K562 (cell line): ENCODE data around the gene DTL. TPM values are rescaled to one million over a fixed set of nuclear protein-coding genes. Genes with fewer than 3 reads are reported as not detected.

Experiments
- ATAC-seq: fragments of 200-7000 bp; cut with Tn5 transposase; 3 replicates; pipeline ENCODE4 v1.9.1; 2020; ENCODE audit warnings: moderate library complexity
- BruUV-seq: library from RNA; stranded (reverse); fragments of 400-500 nt; replicated peaks from 2 replicates; lab custom pipeline; 2021; lab: Mats Ljungman, UMichigan
- CTCF ChIA-PET: fragments of 300-600 bp; formaldehyde crosslinking; extraction: SDS; loops from one replicate; lab custom pipeline; 2021; ENCODE audit warnings: low intra/inter-chr PET ratio; lab: Yijun Ruan, JAX
- POLR2A ChIA-PET: fragments of 300-600, 350-650 bp; sonication (Branson Sonifier 250); formaldehyde crosslinking; extraction: SDS; loops from one replicate; lab custom pipeline; 2021; ENCODE audit warnings: antibody characterized with exemption, inconsistent platforms; lab: Yijun Ruan, JAX
- DNase-seq, 4 experiments: peaks; one replicate each; pipeline versions ENCODE4 v3.0.0 to v3.0.0-alpha.2; 2011 to 2018; ENCODE audit warnings: low spot score in 3 of 4, mixed read lengths in 3 of 4; ENCODE audit errors: extremely low read depth in 1 of 4
- FAIRE-seq: peaks from 2 replicates; lab custom pipeline; 2011; peaks lifted over from hg19 to GRCh38; lab: Jason Lieb, UNC
- H2AFZ ChIP-seq: 2 replicates; pipeline ENCODE4 v1.6.0; 2011; ENCODE audit warnings: low read depth, low read length, control low read depth, inconsistent platforms
- H3K27ac ChIP-seq: fragments of 200-600 bp; 3 replicates; pipeline ENCODE4 v1.8.0; 2011; ENCODE audit warnings: low read depth, mild to moderate bottlenecking, control low read depth, inconsistent platforms, low read length, moderate library complexity, mixed read lengths; ENCODE audit errors: extremely low read depth
- H3K27me3 ChIP-seq, 2 experiments: fragments of 300-600 bp in 1 of 2; 2 replicates in 1 of 2; 3 replicates in 1 of 2; pipeline versions ENCODE4 v1.6.0 to v1.8.0; 2011; ENCODE audit warnings: inconsistent platforms in 2 of 2, low read length in 2 of 2, mild to moderate bottlenecking in 1 of 2, mixed read lengths in 1 of 2, moderate library complexity in 1 of 2; ENCODE audit not compliant: control insufficient read depth in 2 of 2, insufficient read depth in 2 of 2
- H3K36me3 ChIP-seq: fragments of 300-600 bp; 3 replicates; pipeline ENCODE4 v1.8.0; 2011; ENCODE audit warnings: mild to moderate bottlenecking, low read length, inconsistent platforms; ENCODE audit not compliant: control insufficient read depth, insufficient read depth
- H3K4me1 ChIP-seq, 2 experiments: fragments of 200-600 bp in 1 of 2; replicated peaks in 1 of 2; 2 replicates in 1 of 2; 3 replicates in 1 of 2; pipeline versions ENCODE4 v1.5.1 to v1.8.0; 2011; ENCODE audit warnings: inconsistent platforms in 2 of 2, low read length in 2 of 2, mild to moderate bottlenecking in 1 of 2, mixed read lengths in 1 of 2, moderate library complexity in 1 of 2; ENCODE audit not compliant: control insufficient read depth in 2 of 2, insufficient read depth in 2 of 2
- H3K4me2 ChIP-seq: 2 replicates; pipeline ENCODE4 v1.6.1; 2011; ENCODE audit warnings: low read length, control low read depth, inconsistent platforms, mixed read lengths; ENCODE audit not compliant: insufficient read depth
- H3K4me3 ChIP-seq: fragments of 200-600 bp; sonication (generic), shearing (Covaris generic); 2 replicates; pipeline ENCODE4 v1.5.1; 2016; ENCODE audit warnings: control low read depth, inconsistent platforms
- H3K79me2 ChIP-seq: fragments of 200-600 bp; 3 replicates; pipeline ENCODE4 v1.8.0; 2011; ENCODE audit warnings: low read length, inconsistent platforms; ENCODE audit not compliant: control insufficient read depth, insufficient read depth
- H3K9ac ChIP-seq, 2 experiments: 2 replicates each; pipeline versions ENCODE4 v1.6.0 to v1.6.1; 2011; ENCODE audit warnings: low read depth in 2 of 2, low read length in 2 of 2, control low read depth in 1 of 2, inconsistent platforms in 1 of 2, mild to moderate bottlenecking in 1 of 2, mixed read lengths in 1 of 2; ENCODE audit not compliant: insufficient read depth in 1 of 2
- H3K9me1 ChIP-seq: one replicate; pipeline ENCODE4 v1.6.0; 2011; ENCODE audit warnings: inconsistent platforms, mild to moderate bottlenecking, low read length, moderate library complexity; ENCODE audit not compliant: control insufficient read depth, insufficient read depth
- H3K9me3 ChIP-seq: replicated peaks from 2 replicates; pipeline ENCODE4 v1.5.1; 2011; ENCODE audit warnings: low read depth, low read length, inconsistent platforms; ENCODE audit not compliant: control insufficient read depth, insufficient read depth
- H4K20me1 ChIP-seq: replicated peaks from 2 replicates; pipeline ENCODE4 v1.6.1; 2011; ENCODE audit warnings: low read length, inconsistent platforms, mixed read lengths; ENCODE audit not compliant: control insufficient read depth, insufficient read depth
- GTF2A2 ChIP-seq: IDR thresholded peaks from 2 replicates; pipeline ENCODE4 v1.6.1; 2016; ENCODE audit warnings: mild to moderate bottlenecking, missing genetic modification characterization, missing compliant biosample characterization
- HNRNPUL1 ChIP-seq: fragments of 200-400 bp; formaldehyde crosslinking; IDR thresholded peaks from 2 replicates; pipeline ENCODE4 v1.6.1; 2017; ENCODE audit warnings: low read length
- YY1 ChIP-seq, 3 experiments: IDR thresholded peaks; 2 replicates each; pipeline ENCODE4 v1.6.1; 2011; ENCODE audit warnings: low read length in 2 of 3, mild to moderate bottlenecking in 2 of 3, moderate library complexity in 2 of 3, borderline replicate concordance in 1 of 3, control low read depth in 1 of 3, low read depth in 1 of 3; ENCODE audit not compliant: insufficient read depth in 3 of 3, insufficient replicate concordance in 2 of 3, control insufficient read depth in 1 of 3, insufficient read length in 1 of 3; ENCODE audit errors: extremely low read depth in 1 of 3
- WGBS: fragments of 100-300 bp; shearing (Covaris generic); methylation state at CpG from one replicate; pipeline ENCODE4 v1.1.6; 2016; ENCODE audit warnings: low coverage, mixed read lengths; ENCODE audit not compliant: insufficient coverage; ENCODE audit errors: missing lambda C conversion rate; 5-methylcytosine and 5-hydroxymethylcytosine counted together
- in situ Hi-C: fragments of 300-500 bp; cut with MboI; formaldehyde crosslinking; loops from 4 replicates; pipeline ENCODE4 v1.15.0; 2018; ENCODE audit warnings: inconsistent platforms, mixed read lengths
- intact Hi-C: fragments of 100-400 bp; cut with micrococcal nuclease; formaldehyde crosslinking; loops from 2 replicates; pipeline ENCODE4 v1.14.2; 2022
- polyA plus RNA-seq, 8 experiments: library from polyadenylated mRNA; depleted of rRNA in 4 of 8; stranded (reverse) in 5 of 8; unstranded in 3 of 8; fragments of >200 nt; fragmentation: Nextera tagmentation in 2 of 8; fragmentation: Illumina TruSeq in 1 of 8; extraction: Ambion mirVana in 2 of 8; extraction: Trizol in 1 of 8; gene quantifications; 2 replicates each; pipeline versions ENCODE4 v1.2.1 to v1.2.3, GENCODE V29; 2011 to 2014; ENCODE audit warnings: inconsistent platforms in 1 of 8, missing spikeins in 1 of 8
- total RNA-seq, 7 experiments: library from RNA; depleted of rRNA in 6 of 7; stranded (reverse); fragments of >200 nt in 6 of 7; fragmentation: Illumina TruSeq in 2 of 7; extraction: Trizol in 2 of 7; gene quantifications; 2 replicates each; pipeline versions ENCODE4 v1.2.1 to v1.2.3, GENCODE V29; 2011 to 2021; ENCODE audit warnings: low replicate concordance in 1 of 7
- TF ChIP-seq, protein P1 (sequence below), 2 experiments: IDR thresholded peaks in 1 of 2; conservative IDR thresholded peaks in 1 of 2; 2 replicates each; pipeline ENCODE4 v1.6.1; 2016; ENCODE audit warnings: low read depth in 2 of 2, mild to moderate bottlenecking in 1 of 2, missing compliant biosample characterization in 1 of 2, missing genetic modification characterization in 1 of 2, moderate library complexity in 1 of 2
- TF ChIP-seq, protein P2 (sequence below): fragments of 450-650 bp; formaldehyde crosslinking; IDR thresholded peaks from 2 replicates; pipeline ENCODE4 v1.4.0; 2020; ENCODE audit warnings: mild to moderate bottlenecking, moderate library complexity

DTL gene
- total and polyA plus RNA-seq, 9 of the 15 experiments (the other 6 are each of a cell fraction or from before 2014, with no cell fraction given), result 38.3 to 81.0 (median 63.2) TPM

DNA sequence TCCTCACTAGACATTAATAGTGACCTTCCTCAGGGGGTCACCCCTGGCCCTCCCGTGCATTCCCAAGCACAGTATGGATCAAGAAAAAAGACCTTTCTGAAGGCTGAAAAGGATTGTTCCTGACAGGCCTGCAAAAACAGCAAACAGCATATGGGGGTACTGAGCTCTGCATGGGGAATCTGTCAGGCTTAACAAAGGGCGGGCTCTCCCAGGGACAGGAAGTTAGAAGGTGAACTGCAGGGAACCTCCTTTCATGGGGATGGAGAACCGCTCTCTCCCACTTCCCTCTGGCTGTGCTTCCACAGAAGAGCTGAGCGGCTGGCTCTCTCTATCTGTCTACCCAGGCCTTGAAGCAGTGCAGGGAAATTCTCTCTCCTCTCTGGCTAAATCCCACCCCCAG is 91.7 kb downstream of the DTL start:
- Histone ChIP-seq H3K9ac (no peak overlapping the region), H3K9me3 (no peaks in the 10 kb centered on the region), H2AFZ (no peak overlapping the region), H3K27me3 (no peaks in the 10 kb centered on the region), H3K27ac (no peak overlapping the region), H3K4me2 (no peak overlapping the region), H3K4me3 (no peak overlapping the region), H3K4me1 (peaks cover 0 to 2% of the 10 kb centered on the region in 2 experiments; a peak in 1 of 5 replicates), H3K36me3 (peaks cover 23% of the 10 kb centered on the region; the same call in 2 of the 3 replicates), H3K79me2 (no peaks in the 10 kb centered on the region), H3K9me1 (no peaks in the 10 kb centered on the region), H4K20me1 (no peaks in the 10 kb centered on the region)
- in situ Hi-C loops (no loop called here), intact Hi-C loops (no loop called here)
- ATAC-seq, result no peak; the same call in 2 of the 3 replicates
- POLR2A ChIA-PET, result interaction anchor here (0.7 to 2.8 kb wide), 5 partner anchors 9 to 27 kb away, joined by 3 to 8 read pairs (median 4); no protein-coding TSS in a partner anchor
- CTCF ChIA-PET, result no interaction called here
- FAIRE-seq, result no peak
- WGBS, result 79% methylated on average over 4 of the region's 4 CpGs
- DNase-seq, result no peak
- TF ChIP-seq, protein P1, sequence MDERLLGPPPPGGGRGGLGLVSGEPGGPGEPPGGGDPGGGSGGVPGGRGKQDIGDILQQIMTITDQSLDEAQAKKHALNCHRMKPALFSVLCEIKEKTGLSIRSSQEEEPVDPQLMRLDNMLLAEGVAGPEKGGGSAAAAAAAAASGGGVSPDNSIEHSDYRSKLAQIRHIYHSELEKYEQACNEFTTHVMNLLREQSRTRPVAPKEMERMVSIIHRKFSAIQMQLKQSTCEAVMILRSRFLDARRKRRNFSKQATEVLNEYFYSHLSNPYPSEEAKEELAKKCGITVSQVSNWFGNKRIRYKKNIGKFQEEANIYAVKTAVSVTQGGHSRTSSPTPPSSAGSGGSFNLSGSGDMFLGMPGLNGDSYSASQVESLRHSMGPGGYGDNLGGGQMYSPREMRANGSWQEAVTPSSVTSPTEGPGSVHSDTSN (CRISPR knock-in tag; IDR thresholded peaks at IDR 0.05; ENCODE audit: low read depth), result no peak
- TF ChIP-seq, protein P1 (tag; conservative IDR thresholded peaks at IDR 0.05; ENCODE audit: low read depth), result no peak
- no peak for TF ChIP-seq HNRNPUL1
- TF ChIP-seq, protein P2, sequence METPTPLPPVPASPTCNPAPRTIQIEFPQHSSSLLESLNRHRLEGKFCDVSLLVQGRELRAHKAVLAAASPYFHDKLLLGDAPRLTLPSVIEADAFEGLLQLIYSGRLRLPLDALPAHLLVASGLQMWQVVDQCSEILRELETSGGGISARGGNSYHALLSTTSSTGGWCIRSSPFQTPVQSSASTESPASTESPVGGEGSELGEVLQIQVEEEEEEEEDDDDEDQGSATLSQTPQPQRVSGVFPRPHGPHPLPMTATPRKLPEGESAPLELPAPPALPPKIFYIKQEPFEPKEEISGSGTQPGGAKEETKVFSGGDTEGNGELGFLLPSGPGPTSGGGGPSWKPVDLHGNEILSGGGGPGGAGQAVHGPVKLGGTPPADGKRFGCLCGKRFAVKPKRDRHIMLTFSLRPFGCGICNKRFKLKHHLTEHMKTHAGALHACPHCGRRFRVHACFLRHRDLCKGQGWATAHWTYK (CRISPR knock-in tag), result no peak
- TF ChIP-seq GTF2A2 (tag), result no peak
- TF ChIP-seq YY1 (IDR thresholded peaks at IDR 0.05; ENCODE audit: borderline replicate concordance in 1 of 3, control insufficient read depth in 1 of 3, extremely low read depth in 1 of 3, insufficient read depth in 3 of 3, insufficient read length in 1 of 3, insufficient replicate concordance in 2 of 3, low read depth in 1 of 3, low read length in 2 of 3), result no peak
- BruUV-seq, result no TSS peak
